Breast epithelium (tissue), 4 donors: ENCODE results near the gene NCOR2. TPM values are rescaled to one million over a fixed set of nuclear protein-coding genes. Genes with fewer than 3 reads are reported as not detected.

Experiments
- DNase-seq, 2 donors: peaks; one replicate each; pipeline ENCODE4 v3.0.0-alpha.2; 2019; ENCODE audit warnings: low spot score in 2 of 2
- H3K27ac ChIP-seq, 2 donors: fragments of 200-600 bp; sonication (generic) in 1 of 2; one replicate each; pipeline ENCODE4 v1.5.1; 2016 to 2019; ENCODE audit warnings: mild to moderate bottlenecking in 1 of 2
- H3K27me3 ChIP-seq, 2 donors: fragments of 200-600 bp; sonication (generic) in 1 of 2; one replicate each; pipeline versions ENCODE4 v1.5.1 to v1.6.0; 2017 to 2019; ENCODE audit warnings: control low read depth in 1 of 2, mild to moderate bottlenecking in 1 of 2
- H3K36me3 ChIP-seq: fragments of 200-600 bp; one replicate; pipeline ENCODE4 v1.5.1; 2019
- H3K4me1 ChIP-seq, 2 donors: fragments of 200-600 bp; sonication (generic); one replicate each; pipeline ENCODE4 v1.5.1; 2016 to 2019; ENCODE audit warnings: control low read depth in 1 of 2
- H3K4me3 ChIP-seq, 3 donors: fragments of 200-600 bp; sonication (generic); 1 replicate in 2 of 3; 2 replicates in 1 of 3; pipeline ENCODE4 v1.5.1; 2016 to 2019; ENCODE audit warnings: mild to moderate bottlenecking in 3 of 3, moderate library complexity in 2 of 3
- H3K9me3 ChIP-seq, 2 donors: fragments of 200-600 bp; sonication (generic) in 1 of 2; one replicate each; pipeline ENCODE4 v1.5.1; 2016 to 2019; ENCODE audit warnings: control low read depth in 1 of 2
- CTCF ChIP-seq, 3 donors: fragments of 450-650 bp; IDR thresholded peaks; one replicate each; pipeline ENCODE4 v1.5.1; 2016 to 2017; ENCODE audit warnings: antibody characterized with exemption in 3 of 3, mild to moderate bottlenecking in 3 of 3, moderate library complexity in 3 of 3
- POLR2A ChIP-seq: fragments of 450-650 bp; IDR thresholded peaks from one replicate; pipeline ENCODE4 v1.6.1; 2016; ENCODE audit warnings: antibody characterized with exemption, mild to moderate bottlenecking, moderate library complexity
- POLR2AphosphoS5 ChIP-seq, 3 donors: sonication (generic); formaldehyde crosslinking; IDR thresholded peaks; one replicate each; pipeline ENCODE4 v1.6.1; 2017; ENCODE audit warnings: antibody characterized with exemption in 3 of 3
- intact Hi-C: fragments of 100-400 bp; cut with DNase I; formaldehyde crosslinking; loops from one replicate; pipeline ENCODE4 v1.15.1; 2023; ENCODE audit warnings: low total_unique reads
- total RNA-seq, 3 donors: library from RNA; depleted of rRNA; stranded (reverse); fragments of >200 nt; gene quantifications; one replicate each; pipeline ENCODE4 v1.1.0, GENCODE V29; 2016

Gene NCOR2
- total RNA-seq, 3 donors from 2014 or later, result 58.4 to 83.9 (median 71.7) TPM

DNA sequence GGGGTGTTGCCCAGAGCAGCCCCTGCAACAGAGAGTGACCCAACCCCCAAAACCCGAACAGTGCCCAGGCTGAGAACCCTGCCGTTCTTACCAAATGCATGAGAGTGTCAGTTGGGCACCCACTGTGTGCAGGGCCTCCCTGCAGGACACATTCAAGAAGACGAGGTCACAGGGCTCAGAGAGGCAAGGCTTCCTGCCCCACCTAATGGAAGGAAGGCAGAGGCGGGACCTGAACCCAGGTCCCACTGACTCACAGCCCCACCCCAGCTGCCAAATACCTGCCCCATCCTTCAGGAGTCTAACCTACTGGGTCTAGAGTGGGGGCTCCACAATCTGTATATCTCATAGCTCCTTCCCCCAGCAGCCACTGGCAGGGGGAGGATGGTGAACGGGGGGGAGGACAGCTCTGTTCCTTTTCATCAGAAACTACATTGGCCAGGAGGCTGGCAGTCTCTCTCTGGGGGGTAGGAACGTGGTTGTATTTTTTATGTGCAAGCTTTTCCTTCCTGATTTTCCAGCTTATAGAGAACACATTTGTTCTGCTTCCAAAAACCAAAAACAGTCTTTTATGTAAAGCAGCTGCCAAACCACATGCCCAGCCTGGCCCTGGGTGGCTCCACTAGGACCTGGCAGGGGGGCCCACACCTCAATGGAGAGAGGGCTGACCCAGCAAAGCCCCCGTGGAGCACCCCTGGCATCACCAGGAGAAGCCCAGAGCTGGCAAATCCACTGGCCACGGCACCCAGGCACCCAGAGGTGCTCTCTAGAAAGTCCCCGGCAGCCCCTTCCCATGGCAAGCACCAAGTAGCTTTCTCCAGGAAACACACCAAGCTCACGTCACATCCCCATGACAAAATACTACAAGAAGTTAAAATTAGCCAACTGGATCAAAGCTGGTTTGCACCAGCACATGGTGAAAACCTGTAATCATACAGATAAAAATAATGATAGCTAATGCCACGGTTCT lies 17.0 kb downstream of the NCOR2 start:
- TF ChIP-seq POLR2A (no peak), CTCF (IDR thresholded peaks at IDR 0.05) (no peak), POLR2AphosphoS5 (IDR thresholded peaks at IDR 0.05) (no peak)
- intact Hi-C loops, result no loop called here
- Histone ChIP-seq H3K4me1 (peaks cover 18 to 34% of the 10 kb centered on the region in 2 donors), H3K4me3 (no peak overlapping the region), H3K27me3 (no peaks in the 10 kb centered on the region), H3K27ac (peak overlapping the region; percentile 67 to 85), H3K36me3 (no peaks in the 10 kb centered on the region), H3K9me3 (no peaks in the 10 kb centered on the region)
- no peak for DNase-seq

GRCh38 chr12:124549629-124550028 lies 17.8 kb downstream of the NCOR2 start:
- intact Hi-C loops, result loop anchor here (10.0 kb wide), 1 partner anchor 515 kb away; no protein-coding TSS in a partner anchor
- H3K27ac ChIP-seq, result peak overlapping the region; percentile 67 to 85
- H3K4me1 ChIP-seq, result peaks cover 14 to 27% of the 10 kb centered on the region in 2 donors
- no peaks in the 10 kb centered on the region for H3K27me3 ChIP-seq
- H3K36me3 ChIP-seq, result no peaks in the 10 kb centered on the region
- TF ChIP-seq POLR2AphosphoS5 (IDR thresholded peaks at IDR 0.05) (no peak), CTCF (IDR thresholded peaks at IDR 0.05) (no peak), POLR2A (no peak)
- no peak overlapping the region for H3K4me3 ChIP-seq
- DNase-seq, result no peak
- H3K9me3 ChIP-seq, result no peaks in the 10 kb centered on the region

DNA sequence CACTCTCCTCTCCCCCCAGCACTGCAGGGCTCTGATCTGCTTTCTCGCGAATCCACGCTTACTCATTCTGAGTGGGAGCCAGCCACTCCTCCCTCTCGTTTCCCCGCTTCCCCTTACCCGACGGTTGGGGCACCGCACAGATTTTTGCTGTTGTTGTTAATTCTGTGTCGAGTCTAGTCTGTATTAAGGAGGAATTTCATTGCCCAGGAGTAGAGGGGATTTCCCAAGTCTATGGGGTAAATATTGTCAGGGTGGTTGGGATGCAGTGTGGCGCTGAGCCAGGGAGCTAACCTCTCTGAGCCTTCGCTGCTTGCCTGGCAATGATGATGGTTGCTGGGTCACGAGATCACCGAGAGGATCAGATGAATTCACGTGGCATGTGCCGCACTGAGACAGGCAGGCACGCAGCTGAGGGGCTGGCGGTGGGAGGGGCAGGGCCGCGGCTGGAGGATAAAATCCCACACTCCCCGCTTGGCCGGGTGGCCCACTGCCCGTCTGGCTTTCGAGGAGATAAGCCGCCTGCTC lies 18.5 kb downstream of the NCOR2 start:
- DNase-seq, result no peak
- intact Hi-C loops, result loop anchor here (10.0 kb wide), 1 partner anchor 514 kb away; no protein-coding TSS in a partner anchor
- Histone ChIP-seq H3K27me3 (no peaks in the 10 kb centered on the region), H3K9me3 (no peaks in the 10 kb centered on the region), H3K27ac (peak overlapping the region; percentile 67 to 85), H3K4me3 (peak overlapping the region in 1 of 3 donors; percentile 22), H3K36me3 (no peaks in the 10 kb centered on the region), H3K4me1 (peaks cover 21 to 31% of the 10 kb centered on the region in 2 donors)
- TF ChIP-seq POLR2AphosphoS5 (IDR thresholded peaks at IDR 0.05) (peak in 1 of 3 donors; percentile 28), POLR2A (no peak), CTCF (IDR thresholded peaks at IDR 0.05) (no peak)

GRCh38 chr12:124547626-124548025 lies 19.8 kb downstream of the NCOR2 start:
- H3K4me3 ChIP-seq, result no peak overlapping the region
- no peaks in the 10 kb centered on the region for H3K9me3 ChIP-seq
- no peaks in the 10 kb centered on the region for H3K36me3 ChIP-seq
- no peaks in the 10 kb centered on the region for H3K27me3 ChIP-seq
- DNase-seq, result no peak
- peaks cover 26 to 44% of the 10 kb centered on the region in 2 donors for H3K4me1 ChIP-seq
- intact Hi-C loops, result loop anchor here (10.0 kb wide), 1 partner anchor 513 kb away; no protein-coding TSS in a partner anchor
- H3K27ac ChIP-seq, result no peak overlapping the region
- TF ChIP-seq POLR2AphosphoS5 (IDR thresholded peaks at IDR 0.05) (no peak), CTCF (IDR thresholded peaks at IDR 0.05) (no peak), POLR2A (no peak)
